NT2/D1 (cell line): ENCODE results near the gene PDE11A.
"Not testable (repeated sequence)": the region's sequence is repeated elsewhere in the genome, so short reads cannot be mapped to it uniquely, and the experiment has no call there.

Experiments
- DNase-seq: peaks from one replicate; pipeline ENCODE4 v3.0.0-alpha.2; 2011; ENCODE audit warnings: low read depth, low spot score
- H3K27me3 ChIP-seq: 2 replicates; pipeline ENCODE4 v1.6.0; 2011; ENCODE audit warnings: mild to moderate bottlenecking; ENCODE audit not compliant: insufficient read length, insufficient read depth
- H3K36me3 ChIP-seq: 2 replicates; pipeline ENCODE4 v1.6.1; 2011; ENCODE audit warnings: mild to moderate bottlenecking, low read length, mixed read lengths; ENCODE audit not compliant: insufficient read depth, insufficient read length
- H3K4me1 ChIP-seq: 2 replicates; pipeline ENCODE4 v1.5.1; 2011; ENCODE audit not compliant: insufficient read depth, insufficient read length
- H3K4me3 ChIP-seq: 2 replicates; pipeline ENCODE4 v1.5.1; 2011; ENCODE audit warnings: low read depth; ENCODE audit not compliant: insufficient read length
- H3K9ac ChIP-seq: 2 replicates; pipeline ENCODE4 v1.6.0; 2011; ENCODE audit warnings: low read depth; ENCODE audit not compliant: insufficient read length
- H3K9me3 ChIP-seq: 2 replicates; pipeline ENCODE4 v1.5.1; 2011; ENCODE audit warnings: mild to moderate bottlenecking, low read length; ENCODE audit not compliant: insufficient read depth
- SUZ12 ChIP-seq: IDR thresholded peaks from 2 replicates; pipeline ENCODE4 v1.6.1; 2011; ENCODE audit not compliant: insufficient read length, insufficient read depth; ENCODE audit errors: extremely low read depth
- YY1 ChIP-seq: IDR thresholded peaks from 2 replicates; pipeline ENCODE4 v1.6.1; 2011; ENCODE audit not compliant: insufficient read length, insufficient read depth
- ZNF274 ChIP-seq: IDR thresholded peaks from 2 replicates; pipeline ENCODE4 v1.6.1; 2011; ENCODE audit warnings: mild to moderate bottlenecking, low read depth, low read length

PDE11A gene

GRCh38 chr2:177869209-177869608 is 203.4 kb downstream of the PDE11A start:
- no peak overlapping the region for H3K4me3 ChIP-seq
- no peaks in the 10 kb centered on the region for H3K36me3 ChIP-seq
- no peaks in the 10 kb centered on the region for H3K27me3 ChIP-seq
- no peak for TF ChIP-seq SUZ12
- no peak for TF ChIP-seq YY1
- no peak for TF ChIP-seq ZNF274
- no peak overlapping the region for H3K9ac ChIP-seq
- H3K9me3 ChIP-seq = no peaks in the 10 kb centered on the region
- H3K4me1 ChIP-seq = no peaks in the 10 kb centered on the region
- DNase-seq = no peak

GRCh38 chr2:177868806-177869205 is 203.8 kb downstream of the PDE11A start:
- H3K36me3 ChIP-seq = no peaks in the 10 kb centered on the region
- TF ChIP-seq SUZ12 (no peak), YY1 (no peak), ZNF274 (no peak)
- no peaks in the 10 kb centered on the region for H3K4me1 ChIP-seq
- no peaks in the 10 kb centered on the region for H3K27me3 ChIP-seq
- H3K4me3 ChIP-seq = no peak overlapping the region
- H3K9ac ChIP-seq = no peak overlapping the region
- DNase-seq = no peak
- H3K9me3 ChIP-seq = 0 out of 2 replicates have a peak, but pooled peaks cover under 1% of the 10 kb centered on the region

GRCh38 chr2:177857538-177857937 is 215.0 kb downstream of the PDE11A start:
- no peak for TF ChIP-seq SUZ12
- no peak for TF ChIP-seq ZNF274
- no peak for TF ChIP-seq YY1
- peaks cover 13% of the 10 kb centered on the region for H3K9me3 ChIP-seq
- DNase-seq = no peak
- H3K36me3 ChIP-seq = no peaks in the 10 kb centered on the region
- H3K4me3 ChIP-seq = no peak overlapping the region
- no peaks in the 10 kb centered on the region for H3K4me1 ChIP-seq
- H3K9ac ChIP-seq = no peak overlapping the region
- no peaks in the 10 kb centered on the region for H3K27me3 ChIP-seq

- H3K36me3 ChIP-seq = no peaks in the 10 kb centered on the region
- H3K9me3 ChIP-seq = peaks cover 9% of the 10 kb centered on the region
- no peak overlapping the region for H3K9ac ChIP-seq
- DNase-seq = no peak
- no peak overlapping the region for H3K4me3 ChIP-seq
- no peaks in the 10 kb centered on the region for H3K4me1 ChIP-seq
- no peaks in the 10 kb centered on the region for H3K27me3 ChIP-seq
- TF ChIP-seq YY1 = no peak
- no peak for TF ChIP-seq SUZ12
- TF ChIP-seq ZNF274 = no peak
Observed at GRCh38 chr2:177852389-177852788, 220.2 kb downstream of the PDE11A start.

GRCh38 chr2:177843188-177843587 is 229.4 kb downstream of the PDE11A start:
- TF ChIP-seq SUZ12 (no peak), ZNF274 (no peak), YY1 (no peak)

GRCh38 chr2:177842243-177842642 is 230.3 kb downstream of the PDE11A start:
- Histone ChIP-seq H3K4me1 (no peaks in the 10 kb centered on the region), H3K9ac (no peak overlapping the region), H3K9me3 (peaks cover 23% of the 10 kb centered on the region; the same call in 1 of the 2 replicates), H3K27me3 (no peaks in the 10 kb centered on the region), H3K36me3 (no peaks in the 10 kb centered on the region), H3K4me3 (no peak overlapping the region)
- no peak for DNase-seq
- no peak for TF ChIP-seq SUZ12
- no peak for TF ChIP-seq ZNF274
- no peak for TF ChIP-seq YY1

More at GRCh38 chr2:177843188-177843587, 229.4 kb downstream of the PDE11A start:
- no peaks in the 10 kb centered on the region for H3K27me3 ChIP-seq
- H3K4me3 ChIP-seq = no peak overlapping the region
- H3K9ac ChIP-seq = no peak overlapping the region
- DNase-seq = no peak
- H3K9me3 ChIP-seq = peaks cover 13% of the 10 kb centered on the region; the same call in 1 of the 2 replicates
- no peaks in the 10 kb centered on the region for H3K36me3 ChIP-seq
- no peaks in the 10 kb centered on the region for H3K4me1 ChIP-seq

- peaks cover 57% of the 10 kb centered on the region; the same call in 1 of the 2 replicates for H3K9me3 ChIP-seq
- H3K4me1 ChIP-seq, H3K9ac ChIP-seq, H3K36me3 ChIP-seq, DNase-seq, H3K27me3 ChIP-seq, H3K4me3 ChIP-seq: not testable (repeated sequence)
Observed at GRCh38 chr2:177835418-177836204, 237.0 kb downstream of the PDE11A start.
